Prostate gland (tissue), 2 donors: ENCODE results near the gene ARHGAP26. TPM values are rescaled to one million over a fixed set of nuclear protein-coding genes. Genes with fewer than 3 reads are reported as not detected.
"Not testable (repeated sequence)": the region's sequence is repeated elsewhere in the genome, so short reads cannot be mapped to it uniquely, and the experiment has no call there.

ENCODE experiments used
- DNase-seq: peaks from one replicate; pipeline ENCODE4 v3.0.0-alpha.2; 2019; ENCODE audit warnings: low spot score
- H3K27ac ChIP-seq, 2 donors: fragments of 200-600 bp; sonication (generic); 2 replicates each; pipeline ENCODE4 v1.5.1; 2017 to 2019
- H3K27me3 ChIP-seq: fragments of 200-600 bp; sonication (generic); replicated peaks from 2 replicates; pipeline ENCODE4 v1.5.1; 2019; ENCODE audit not compliant: insufficient read depth
- H3K36me3 ChIP-seq, 2 donors: fragments of 200-600 bp; sonication (generic); 1 replicate in 1 of 2; 2 replicates in 1 of 2; pipeline versions ENCODE4 v1.5.1 to v1.8.1; 2017 to 2019
- H3K4me1 ChIP-seq: fragments of 200-600 bp; sonication (generic); replicated peaks from 2 replicates; pipeline ENCODE4 v1.5.1; 2019
- H3K4me3 ChIP-seq, 2 donors: fragments of 200-600 bp; sonication (generic); 2 replicates each; pipeline ENCODE4 v1.5.1; 2017 to 2019
- H3K9me3 ChIP-seq: fragments of 200-600 bp; sonication (generic); 2 replicates; pipeline ENCODE4 v1.5.1; 2017
- POLR2A ChIP-seq: fragments of 450-650 bp; IDR thresholded peaks from one replicate; pipeline ENCODE4 v1.6.1; 2016; ENCODE audit warnings: antibody characterized with exemption, mild to moderate bottlenecking
- POLR2AphosphoS5 ChIP-seq: sonication (generic); formaldehyde crosslinking; IDR thresholded peaks from one replicate; pipeline ENCODE4 v1.6.1; 2017; ENCODE audit warnings: antibody characterized with exemption
- WGBS: methylation state at CpG from one replicate; pipeline ENCODE4 v1.1.5; 2018; 5-methylcytosine and 5-hydroxymethylcytosine counted together
- intact Hi-C: fragments of 100-400 bp; cut with DNase I; formaldehyde crosslinking; loops from one replicate; pipeline ENCODE4 v1.14.2; 2022
- total RNA-seq, 2 donors: library from RNA; depleted of rRNA; stranded (reverse); fragments of >200 nt; gene quantifications; one replicate each; pipeline ENCODE4 v1.1.0, GENCODE V29; 2016
- TF ChIP-seq, protein P1 (sequence below), 4 experiments: fragments of 200-600 bp in 2 of 4; fragments of 450-650 bp in 2 of 4; sonication (generic) in 2 of 4; IDR thresholded peaks; 1 replicate in 3 of 4; 2 replicates in 1 of 4; pipeline ENCODE4 v1.5.1; 2016 to 2019; ENCODE audit warnings: antibody characterized with exemption in 4 of 4, mild to moderate bottlenecking in 2 of 4, moderate library complexity in 2 of 4

Gene ARHGAP26
- total RNA-seq, 2 donors from 2014 or later: 11.7 to 39.8 TPM

DNA sequence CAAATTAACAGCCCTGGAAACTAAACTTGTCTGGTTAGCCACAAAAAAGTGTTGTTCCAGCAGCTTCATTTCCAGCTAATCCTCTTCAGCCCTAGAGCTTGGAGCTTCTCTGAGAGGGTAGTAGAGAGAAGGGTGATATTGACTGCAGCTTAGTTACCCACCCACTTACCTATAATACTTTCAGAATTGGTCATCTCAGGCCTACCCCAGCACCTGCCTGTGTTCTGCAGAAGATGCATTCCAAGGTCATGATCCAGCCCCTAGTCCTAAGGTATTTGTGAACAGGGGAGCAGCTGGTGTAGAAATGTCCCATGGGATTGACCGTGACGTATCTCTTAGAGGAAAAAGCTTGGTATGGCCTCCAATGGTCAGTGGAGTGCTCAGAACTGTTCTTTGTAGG, 344.3 kb downstream of the ARHGAP26 start:
- Histone ChIP-seq H3K36me3 (no peaks in the 10 kb centered on the region), H3K27me3 (no peaks in the 10 kb centered on the region), H3K27ac (no peak overlapping the region), H3K4me1 (peaks cover under 1% of the 10 kb centered on the region), H3K9me3 (no peaks in the 10 kb centered on the region), H3K4me3 (no peak overlapping the region)
- WGBS: 50% methylated on average over 2 of the region's 2 CpGs
- no peak for DNase-seq
- intact Hi-C loops: no loop called here
- TF ChIP-seq POLR2A (no peak), POLR2AphosphoS5 (no peak)
- TF ChIP-seq, protein P1, sequence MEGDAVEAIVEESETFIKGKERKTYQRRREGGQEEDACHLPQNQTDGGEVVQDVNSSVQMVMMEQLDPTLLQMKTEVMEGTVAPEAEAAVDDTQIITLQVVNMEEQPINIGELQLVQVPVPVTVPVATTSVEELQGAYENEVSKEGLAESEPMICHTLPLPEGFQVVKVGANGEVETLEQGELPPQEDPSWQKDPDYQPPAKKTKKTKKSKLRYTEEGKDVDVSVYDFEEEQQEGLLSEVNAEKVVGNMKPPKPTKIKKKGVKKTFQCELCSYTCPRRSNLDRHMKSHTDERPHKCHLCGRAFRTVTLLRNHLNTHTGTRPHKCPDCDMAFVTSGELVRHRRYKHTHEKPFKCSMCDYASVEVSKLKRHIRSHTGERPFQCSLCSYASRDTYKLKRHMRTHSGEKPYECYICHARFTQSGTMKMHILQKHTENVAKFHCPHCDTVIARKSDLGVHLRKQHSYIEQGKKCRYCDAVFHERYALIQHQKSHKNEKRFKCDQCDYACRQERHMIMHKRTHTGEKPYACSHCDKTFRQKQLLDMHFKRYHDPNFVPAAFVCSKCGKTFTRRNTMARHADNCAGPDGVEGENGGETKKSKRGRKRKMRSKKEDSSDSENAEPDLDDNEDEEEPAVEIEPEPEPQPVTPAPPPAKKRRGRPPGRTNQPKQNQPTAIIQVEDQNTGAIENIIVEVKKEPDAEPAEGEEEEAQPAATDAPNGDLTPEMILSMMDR (IDR thresholded peaks at IDR 0.05): no peak

DNA sequence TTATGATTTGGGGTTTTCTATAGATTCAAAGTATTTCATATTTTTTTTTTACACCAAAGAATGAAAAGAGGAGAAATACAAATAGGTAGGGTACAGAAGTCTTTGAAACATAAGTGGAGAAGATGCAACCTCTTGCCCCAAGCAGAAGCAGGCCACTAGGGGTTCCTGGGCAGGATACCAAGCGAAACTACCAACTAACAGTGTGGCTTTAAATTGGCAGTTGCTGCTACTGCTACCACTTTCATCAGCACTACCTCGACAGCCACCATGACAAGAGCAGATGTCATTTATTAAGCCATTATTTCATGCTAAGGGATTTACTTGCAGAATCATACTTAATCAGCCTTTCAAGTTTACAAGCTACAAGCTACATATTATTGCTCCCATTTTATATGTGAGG, 345.2 kb downstream of the ARHGAP26 start:
- DNase-seq: no peak
- TF ChIP-seq, protein P1 (IDR thresholded peaks at IDR 0.05): no peak
- TF ChIP-seq POLR2A: no peak
- TF ChIP-seq POLR2AphosphoS5: no peak
- 87% methylated on average over 2 of the region's 2 CpGs for WGBS
- Histone ChIP-seq H3K9me3 (no peaks in the 10 kb centered on the region), H3K27me3 (no peaks in the 10 kb centered on the region), H3K4me1 (no peaks in the 10 kb centered on the region), H3K27ac (no peak overlapping the region), H3K36me3 (no peaks in the 10 kb centered on the region), H3K4me3 (no peak overlapping the region)
- intact Hi-C loops: no loop called here

DNA sequence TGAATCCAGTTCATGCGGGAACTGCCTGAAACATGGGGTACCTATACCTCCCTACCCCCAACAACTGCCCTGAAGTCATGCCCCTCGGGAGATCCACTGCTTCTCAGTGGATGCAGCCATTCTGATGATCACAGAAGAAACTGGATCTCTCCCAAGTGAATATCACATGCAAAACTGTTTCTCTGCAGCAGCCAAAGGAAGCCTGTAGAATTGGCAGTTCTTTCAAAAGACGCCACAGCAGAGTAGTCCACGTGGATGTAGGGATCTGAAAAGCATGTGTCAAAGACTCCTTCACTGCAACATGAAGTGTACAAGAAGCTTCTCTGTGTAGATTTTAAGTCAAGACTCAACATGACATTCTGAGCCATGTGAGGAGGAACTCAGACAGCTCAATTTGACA, 346.6 kb downstream of the ARHGAP26 start:
- WGBS: 62% methylated on average over 4 of the region's 4 CpGs
- intact Hi-C loops: no loop called here
- H3K36me3 ChIP-seq: no peaks in the 10 kb centered on the region
- H3K4me1 ChIP-seq: no peaks in the 10 kb centered on the region
- no peak for DNase-seq
- no peak overlapping the region for H3K4me3 ChIP-seq
- H3K9me3 ChIP-seq: no peaks in the 10 kb centered on the region
- TF ChIP-seq, protein P1 (IDR thresholded peaks at IDR 0.05): no peak
- TF ChIP-seq POLR2A (no peak), POLR2AphosphoS5 (no peak)
- H3K27me3 ChIP-seq: no peaks in the 10 kb centered on the region
- H3K27ac ChIP-seq: no peak overlapping the region

DNA sequence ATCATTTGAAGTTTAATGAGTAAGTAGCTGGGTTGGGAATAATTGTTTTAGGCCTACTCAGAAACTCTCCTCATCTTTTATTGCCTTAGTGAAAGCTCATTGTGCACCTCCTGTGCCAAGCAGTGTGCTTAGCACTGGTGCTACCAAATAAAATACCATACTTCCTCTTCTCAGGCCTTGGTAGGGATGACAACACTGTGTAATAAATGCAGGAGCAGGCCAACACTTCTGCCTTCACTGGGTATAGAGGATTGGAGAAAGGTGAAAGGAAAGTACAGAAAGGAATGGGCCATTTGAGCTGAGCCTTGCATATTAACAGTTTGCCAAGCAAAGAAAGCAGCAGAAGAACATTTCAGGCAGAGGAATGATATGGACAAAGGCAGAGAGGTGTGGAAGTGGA, 347.6 kb downstream of the ARHGAP26 start:
- DNase-seq: no peak

DNA sequence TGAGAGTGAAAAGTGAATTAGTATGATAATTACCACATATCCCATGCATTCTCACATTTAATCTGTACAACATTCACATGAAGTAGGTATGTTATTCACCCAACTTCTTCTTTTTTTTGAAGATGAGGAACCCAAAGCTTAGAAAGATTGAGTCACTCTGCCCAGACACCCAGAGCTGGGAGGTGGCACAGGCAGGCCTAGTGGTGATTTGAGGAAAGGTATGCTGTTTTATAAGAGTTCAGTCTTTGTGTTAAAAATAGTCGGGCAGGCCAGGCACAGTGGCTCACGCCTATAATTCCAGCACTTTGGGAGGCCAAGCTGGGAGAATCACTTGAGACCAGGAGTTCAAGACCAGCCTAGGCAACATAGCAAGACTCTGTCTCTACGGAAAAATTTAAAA, 348.0 kb downstream of the ARHGAP26 start:
- Histone ChIP-seq H3K27me3 (no peaks in the 10 kb centered on the region), H3K36me3 (no peaks in the 10 kb centered on the region), H3K27ac (no peak overlapping the region), H3K9me3 (no peaks in the 10 kb centered on the region), H3K4me1 (no peaks in the 10 kb centered on the region), H3K4me3 (no peak overlapping the region)
- intact Hi-C loops: no loop called here
- no peak for DNase-seq
- TF ChIP-seq POLR2A (no peak), POLR2AphosphoS5 (no peak)
- TF ChIP-seq, protein P1 (IDR thresholded peaks at IDR 0.05): no peak
- WGBS: 96% methylated on average over 3 of the region's 3 CpGs

More for the DNA sequence above, 347.6 kb downstream of the ARHGAP26 start:
- Histone ChIP-seq H3K27ac (no peak overlapping the region), H3K27me3 (no peaks in the 10 kb centered on the region), H3K4me1 (no peaks in the 10 kb centered on the region), H3K9me3 (no peaks in the 10 kb centered on the region), H3K36me3 (no peaks in the 10 kb centered on the region), H3K4me3 (no peak overlapping the region)
- intact Hi-C loops: no loop called here
- no peak for TF ChIP-seq POLR2A
- TF ChIP-seq, protein P1 (IDR thresholded peaks at IDR 0.05): no peak

DNA sequence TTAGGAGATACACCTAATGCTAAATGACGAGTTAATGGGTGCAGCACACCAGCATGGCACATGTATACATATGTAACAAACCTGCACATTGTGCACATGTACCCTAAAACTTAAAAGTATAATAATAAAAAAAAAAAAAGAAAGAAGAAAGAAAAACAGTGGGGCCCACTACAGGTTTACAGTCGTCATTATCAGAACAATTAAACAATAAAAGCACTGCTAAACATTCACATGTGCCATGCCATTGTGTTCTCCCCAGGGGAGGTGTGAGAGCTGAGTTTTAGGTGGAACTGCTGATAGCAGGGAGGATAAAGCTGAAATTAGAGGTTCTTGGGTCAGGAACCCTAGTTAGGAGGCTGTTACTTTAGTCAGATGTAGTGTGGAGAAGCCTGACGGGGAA, 348.6 kb downstream of the ARHGAP26 start:
- H3K4me3 ChIP-seq, H3K27me3 ChIP-seq, H3K36me3 ChIP-seq, intact Hi-C loops, H3K27ac ChIP-seq, H3K4me1 ChIP-seq, DNase-seq, H3K9me3 ChIP-seq: not testable (repeated sequence)
- 75% methylated on average over 3 of the region's 3 CpGs for WGBS
